Suppressor macrophage treated with lipopolysaccharide for 4 hours (primary cell): Measurements from ENCODE around the gene STOX1.
"Not testable (repeated sequence)": the region's sequence is repeated elsewhere in the genome, so short reads cannot be mapped to it uniquely, and the experiment has no call there.

Experiments used
- DNase-seq: peaks from one replicate; pipeline ENCODE4 v3.0.0-alpha.2; 2020

STOX1 gene

DNA sequence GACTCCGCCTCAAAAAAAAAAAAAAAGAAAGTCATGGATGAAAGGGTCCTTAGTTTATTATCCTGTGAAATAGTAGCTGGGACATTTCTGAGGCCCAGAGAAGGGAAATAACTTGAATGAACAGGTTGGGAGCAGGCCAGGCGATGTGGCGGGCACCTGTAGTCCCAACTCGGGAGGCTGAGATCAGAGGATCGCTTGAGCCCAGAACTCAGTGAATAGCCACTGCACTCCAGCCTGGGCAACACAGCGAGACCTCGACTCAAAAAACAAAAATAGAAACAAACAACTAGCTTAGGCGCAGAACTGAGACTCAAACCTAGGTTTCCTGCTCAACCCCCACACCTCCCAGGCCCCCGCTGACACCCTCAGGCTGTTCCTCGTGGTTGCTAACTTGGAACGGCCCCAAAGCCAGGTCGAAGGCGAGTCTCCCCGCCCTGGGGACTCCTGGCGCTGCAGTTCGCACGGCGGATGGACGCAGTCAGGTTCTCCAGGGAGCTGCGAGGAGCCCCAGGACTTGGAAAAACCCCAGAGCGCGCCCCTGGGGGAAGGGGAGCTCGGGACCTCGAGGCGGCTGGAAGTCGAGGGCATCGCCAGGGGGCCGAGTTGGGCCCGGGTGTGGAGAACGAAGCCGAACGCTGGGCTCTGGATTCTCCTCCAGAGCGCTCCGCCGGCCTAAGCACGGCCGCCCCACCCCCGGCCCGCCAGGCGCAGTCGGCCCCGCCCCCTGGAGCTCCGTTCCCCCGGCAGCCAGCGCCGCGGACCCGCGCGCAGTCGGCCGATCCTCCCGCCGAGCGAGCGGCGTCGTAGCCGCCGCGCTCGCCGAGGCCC lies at the start of gene STOX1:
Gene STOX1, plus strand, starts transcription at position 768 of the 828 bp plus-strand sequence. CDS start 93 bp downstream, outside the sequence.
- peak; percentile 54 for DNase-seq

GRCh38 chr10:68781613-68782574 lies 45.4 kb upstream of the STOX1 start:
- no peak for DNase-seq

DNA sequence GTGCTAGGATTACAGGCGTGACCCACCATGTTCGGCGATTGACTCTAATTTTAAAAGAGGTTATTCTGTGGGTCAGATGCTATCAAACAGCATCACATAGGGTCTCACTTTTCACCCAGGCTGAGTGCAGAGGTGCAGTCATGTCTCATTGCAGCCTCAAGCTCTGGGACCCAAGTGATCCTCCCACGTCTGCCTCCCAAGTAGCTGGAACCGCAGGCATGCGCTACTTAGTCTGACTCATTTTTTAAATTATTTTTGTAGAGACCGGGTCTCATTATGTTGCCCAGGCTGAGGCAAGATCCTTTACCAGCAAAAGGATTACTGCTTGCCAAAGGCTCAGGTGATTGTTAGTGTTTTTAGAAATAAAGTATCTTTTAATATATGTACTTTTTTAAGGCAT lies 42.9 kb upstream of the STOX1 start:
- no peak for DNase-seq

- DNase-seq, result no peak
These were observed 39.5 kb upstream of the STOX1 start for GRCh38 chr10:68787813-68788212.

DNA sequence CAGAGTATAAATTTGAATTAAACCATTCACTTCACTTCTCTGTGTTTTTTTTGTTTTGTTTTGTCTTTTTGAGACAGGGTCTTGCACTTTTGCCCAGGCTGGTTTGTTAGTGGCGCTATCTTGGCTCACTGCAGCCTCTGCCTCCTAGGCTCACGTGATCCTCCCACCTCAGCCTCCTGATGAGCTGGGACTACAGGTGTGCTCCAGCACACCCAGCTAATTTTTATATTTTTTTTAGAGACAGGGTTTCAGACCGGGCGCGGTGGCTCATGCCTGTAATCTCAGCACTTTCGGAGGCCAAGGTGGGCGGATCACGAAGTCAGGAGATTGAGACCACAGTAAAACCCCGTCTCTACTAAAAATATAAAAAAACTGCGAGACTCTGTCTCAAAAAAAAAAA lies 36.9 kb upstream of the STOX1 start:
- no peak for DNase-seq

DNA sequence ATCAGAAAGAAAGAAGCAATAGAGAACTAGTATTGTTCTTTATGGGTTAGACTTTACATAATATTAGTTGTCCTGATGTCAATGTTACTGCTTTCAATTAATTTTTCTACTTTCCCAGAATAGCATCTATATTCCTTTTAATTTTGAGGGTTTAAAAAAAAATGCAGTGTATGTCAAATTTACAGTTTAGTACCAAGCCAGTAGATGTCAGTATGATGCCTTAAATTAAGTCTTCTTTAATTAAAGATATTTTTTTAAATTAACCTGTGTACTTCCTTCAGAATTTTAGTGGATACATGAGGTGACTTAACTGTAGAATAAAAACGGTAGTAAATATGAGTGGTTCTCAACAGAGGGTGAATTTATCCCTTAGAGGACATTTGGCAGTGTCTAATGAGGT lies 35.2 kb upstream of the STOX1 start:
- no peak for DNase-seq

GRCh38 chr10:68795886-68796532 lies 31.3 kb upstream of the STOX1 start:
- no peak for DNase-seq

DNA sequence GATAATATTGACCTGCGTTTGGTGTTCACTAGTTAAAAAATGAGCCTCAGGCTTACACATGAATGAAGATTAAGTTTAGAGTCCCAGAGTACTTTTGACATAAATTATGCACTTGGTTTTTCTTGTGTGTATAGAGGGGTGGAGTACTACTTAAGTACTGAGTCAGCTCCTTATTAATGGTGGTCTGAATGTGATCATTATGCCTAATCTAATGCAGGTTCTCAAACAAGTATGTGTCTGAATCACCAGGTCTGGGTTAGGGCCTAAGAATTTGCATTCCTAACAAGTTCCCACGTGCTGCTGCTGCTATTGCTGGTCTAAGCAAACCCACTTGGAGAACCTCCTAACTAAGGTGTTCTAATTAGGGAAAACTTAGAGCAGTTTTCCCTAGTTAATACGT lies 30.7 kb upstream of the STOX1 start:
- DNase-seq, result no peak

GRCh38 chr10:68800211-68800610 lies 27.1 kb upstream of the STOX1 start:
- DNase-seq, result no peak

DNA sequence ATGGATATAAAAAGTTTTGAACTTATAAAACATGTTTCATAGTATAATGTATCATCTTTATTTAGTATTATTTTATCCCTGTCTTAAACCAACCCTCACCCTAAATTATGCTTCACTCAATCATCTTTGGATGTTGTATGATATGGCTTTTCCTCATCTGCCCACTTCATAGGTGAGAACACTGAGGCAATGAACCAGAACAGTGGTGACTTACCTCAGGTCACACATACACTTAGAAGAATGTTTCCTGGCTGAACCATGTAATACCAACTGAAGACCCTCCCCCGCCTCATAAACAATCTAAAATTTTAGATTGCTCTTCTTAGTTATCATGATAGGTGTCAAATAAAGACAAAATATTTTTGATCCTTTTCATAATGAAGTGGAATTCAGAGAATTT lies 22.6 kb upstream of the STOX1 start:
- no peak for DNase-seq

GRCh38 chr10:68810830-68811229 lies 16.5 kb upstream of the STOX1 start:
- DNase-seq, result not testable (repeated sequence)

DNA sequence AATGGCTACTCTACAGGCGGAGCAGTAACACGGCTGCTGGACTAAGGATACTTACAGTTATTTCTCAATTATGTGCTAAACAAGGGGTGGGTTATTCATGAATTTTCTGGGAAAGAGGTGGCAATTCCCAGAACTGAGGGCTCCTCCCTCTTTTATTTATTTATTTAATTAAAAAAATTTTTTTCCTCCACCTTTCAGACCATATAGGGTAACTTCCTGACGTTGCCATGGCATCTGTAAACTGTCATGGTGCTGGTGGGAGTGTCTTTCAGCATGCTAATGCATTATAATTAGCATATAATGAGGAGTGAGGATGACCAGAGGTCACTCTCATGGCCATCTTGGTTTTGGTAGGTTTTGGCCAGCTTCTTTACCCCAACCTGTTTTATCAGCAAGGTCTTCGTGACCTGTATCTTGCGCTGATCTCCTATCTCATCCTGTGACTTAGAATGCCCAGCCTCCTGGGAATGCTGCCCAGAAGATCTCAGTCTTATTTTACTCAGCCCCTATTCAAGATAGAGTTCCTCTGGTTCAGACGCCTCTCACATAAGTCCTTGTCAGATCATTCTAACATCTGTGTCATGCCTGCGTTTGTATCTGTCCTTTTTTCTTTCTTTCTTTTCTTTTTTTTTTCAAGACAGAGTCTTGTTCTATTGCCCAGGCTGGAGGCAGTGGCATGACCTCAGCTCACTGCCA lies 15.9 kb upstream of the STOX1 start:
- DNase-seq, result no peak

DNA sequence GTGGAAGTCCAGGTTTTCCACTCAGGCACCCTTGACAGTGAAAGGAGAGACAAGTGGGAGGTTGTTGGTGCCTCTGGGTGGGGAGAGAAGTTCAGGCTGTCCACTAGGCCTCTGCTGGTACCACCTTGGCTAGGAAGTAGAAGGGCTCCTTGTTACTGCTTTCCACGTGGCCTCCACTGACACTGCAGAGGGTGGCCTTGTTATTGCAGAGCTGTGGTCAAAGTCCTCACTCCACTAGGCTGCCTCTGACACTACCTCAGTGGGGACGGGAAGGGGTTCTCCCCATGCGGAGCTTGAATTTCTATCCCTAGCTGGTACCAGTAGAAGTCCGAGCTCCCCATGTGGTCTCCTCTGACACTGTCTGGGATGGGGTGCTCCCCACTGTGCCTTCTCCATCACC lies 14.9 kb upstream of the STOX1 start:
- DNase-seq, result no peak

DNA sequence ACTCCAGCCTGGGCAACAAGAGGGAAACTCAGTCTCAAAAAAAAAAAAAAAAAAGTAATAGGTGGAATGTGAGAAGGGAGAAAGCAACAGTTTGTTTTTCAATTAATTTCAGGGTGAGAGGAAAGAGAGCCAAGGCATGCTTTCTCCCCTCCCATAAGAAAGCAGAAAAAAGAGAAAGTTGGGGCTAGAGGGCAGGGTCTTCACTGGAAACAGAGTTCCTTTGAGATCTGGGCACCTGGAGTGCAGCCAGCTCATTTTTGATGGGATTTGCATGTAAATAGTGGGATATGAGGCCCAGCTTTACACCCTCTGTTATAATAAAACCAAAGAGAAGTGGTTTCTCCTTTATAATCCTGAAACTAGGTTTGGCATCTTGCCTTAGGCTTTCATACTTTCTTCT lies 13.8 kb upstream of the STOX1 start:
- DNase-seq, result no peak

DNA sequence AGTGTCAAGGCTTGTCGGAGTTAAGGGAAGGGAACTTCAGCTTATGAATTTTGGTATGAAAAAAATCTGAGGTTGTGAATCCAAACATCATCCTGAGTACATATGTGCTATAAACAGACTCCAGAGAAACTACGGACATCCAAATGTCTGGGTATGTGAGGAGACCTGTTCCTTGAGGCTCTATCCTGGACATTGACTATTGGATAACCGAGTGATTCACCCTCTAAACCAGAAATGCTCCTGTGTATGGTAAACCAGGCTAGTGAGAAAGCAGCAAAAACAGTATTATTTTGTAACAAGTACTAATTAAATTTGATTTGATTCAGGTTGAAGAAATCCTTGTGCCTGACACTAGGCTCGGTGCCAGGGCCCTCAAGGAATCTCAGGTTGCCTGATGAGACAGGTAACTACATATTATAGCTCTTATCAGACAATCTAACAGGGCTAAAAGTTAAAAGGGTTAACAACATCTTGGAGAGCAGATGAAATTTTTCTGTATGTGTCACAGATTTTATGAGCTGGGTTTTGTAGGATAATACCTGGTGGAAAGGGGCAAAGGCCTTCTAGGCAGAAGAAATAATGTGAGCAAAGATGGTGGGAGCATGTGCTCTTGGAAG lies 10.4 kb upstream of the STOX1 start:
- DNase-seq, result no peak

GRCh38 chr10:68820359-68820758 lies 7.0 kb upstream of the STOX1 start:
- not testable (repeated sequence) for DNase-seq

- not testable (repeated sequence) for DNase-seq
These were observed 4.7 kb upstream of the STOX1 start for GRCh38 chr10:68822626-68823025.

GRCh38 chr10:68827592-68827959 lies 245 bp downstream of the STOX1 start:
- DNase-seq, result not testable (repeated sequence)

DNA sequence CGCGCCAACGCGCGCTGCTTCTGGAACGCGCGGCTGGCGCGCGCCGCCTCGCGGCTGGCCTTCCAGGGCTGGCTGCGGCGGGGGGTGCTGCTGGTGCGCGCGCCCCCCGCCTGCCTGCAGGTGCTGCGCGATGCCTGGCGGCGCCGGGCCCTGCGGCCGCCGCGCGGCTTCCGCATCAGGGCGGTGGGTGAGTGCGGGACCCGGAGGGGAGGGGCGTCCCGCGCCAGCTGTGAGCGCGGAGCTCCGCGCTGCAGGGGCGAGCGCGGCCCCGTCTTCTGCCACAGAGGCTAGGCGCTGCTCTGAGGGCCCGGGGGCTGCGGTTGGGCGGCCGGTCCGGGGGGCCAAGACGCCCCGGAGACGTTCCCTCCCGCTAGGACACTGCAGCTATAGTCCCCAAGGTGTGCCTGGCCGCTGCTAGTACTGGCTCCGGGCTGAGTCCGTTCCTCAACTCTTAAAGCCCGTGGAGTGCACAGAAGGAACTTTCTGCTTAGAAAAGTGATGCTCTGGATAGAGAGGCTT lies 811 bp downstream of the STOX1 start:
- DNase-seq, result not testable (repeated sequence)

DNA sequence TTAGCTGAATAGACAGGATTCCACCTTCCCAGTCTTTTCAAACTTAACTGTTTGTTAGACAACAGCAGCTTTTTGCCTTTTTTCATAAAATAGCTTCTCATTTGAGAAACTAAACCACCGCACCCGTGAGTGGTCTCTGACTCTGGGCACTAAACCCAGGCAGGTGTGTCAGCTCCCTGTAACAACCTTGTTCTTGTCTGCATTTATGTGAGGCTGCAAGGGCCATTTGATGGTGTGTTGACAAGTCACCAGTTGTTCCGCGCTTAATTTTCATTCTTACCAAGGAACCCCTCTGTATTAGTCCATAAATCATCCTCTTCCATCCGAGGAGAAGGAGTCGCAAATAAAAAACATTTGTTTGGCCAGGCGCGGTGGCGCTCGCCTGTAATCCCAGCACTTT lies 1.5 kb downstream of the STOX1 start:
- DNase-seq, result no peak

- no peak for DNase-seq
These were observed 2.2 kb downstream of the STOX1 start for GRCh38 chr10:68829521-68829920.

DNA sequence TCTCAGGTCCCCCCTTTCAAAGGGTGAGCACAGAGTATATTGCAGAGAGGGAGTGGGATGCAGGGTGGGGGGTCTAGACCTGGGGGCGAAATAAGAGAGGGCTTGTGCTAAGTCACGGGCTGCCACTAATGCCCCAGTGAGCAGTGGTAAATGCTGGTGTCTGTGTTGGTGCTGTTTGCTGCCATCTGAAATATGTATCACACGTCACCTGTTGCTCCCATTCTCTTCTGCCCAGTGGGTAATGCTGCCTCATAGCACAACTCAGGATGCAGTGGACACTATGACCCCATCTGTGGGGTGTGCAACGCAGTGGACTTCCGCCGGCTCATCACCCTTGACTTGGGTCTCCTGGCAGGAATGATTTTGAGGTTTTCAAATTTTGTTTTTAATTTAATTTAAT lies 2.6 kb downstream of the STOX1 start:
- DNase-seq, result no peak
